Smooth muscle cell (in vitro differentiated cells): ENCODE results near the gene RASIP1. TPM values are rescaled to one million over a fixed set of nuclear protein-coding genes. Genes with fewer than 3 reads are reported as not detected.

Experiments used
- DNase-seq: peaks from one replicate; lab custom pipeline; 2025; ENCODE audit not compliant: unreplicated experiment; lab: John Stamatoyannopoulos, UW
- H2AFZ ChIP-seq: fragments of 200-600 bp; sonication (generic); 2 replicates; pipeline ENCODE4 v1.6.0; 2016; ENCODE audit warnings: antibody characterized with exemption, low read depth, mild to moderate bottlenecking
- H3F3A ChIP-seq: fragments of 200-600 bp; sonication (generic); 2 replicates; pipeline ENCODE4 v1.6.0; 2017; ENCODE audit warnings: antibody characterized with exemption, low read depth
- H3K27ac ChIP-seq: fragments of 200-600 bp; sonication (generic); 2 replicates; pipeline ENCODE4 v1.5.1; 2016; ENCODE audit warnings: low read depth, mild to moderate bottlenecking
- H3K27me3 ChIP-seq: fragments of 200-600 bp; sonication (generic); 2 replicates; pipeline ENCODE4 v1.6.1; 2016; ENCODE audit warnings: low read depth, mild to moderate bottlenecking
- H3K36me3 ChIP-seq: fragments of 200-600 bp; sonication (generic); 2 replicates; pipeline ENCODE4 v1.5.1; 2016; ENCODE audit warnings: low read depth
- H3K4me1 ChIP-seq: fragments of 200-600 bp; sonication (generic); 2 replicates; pipeline ENCODE4 v1.5.1; 2016; ENCODE audit warnings: low read depth
- H3K4me2 ChIP-seq: fragments of 200-600 bp; sonication (generic); 2 replicates; pipeline ENCODE4 v1.6.0; 2016; ENCODE audit warnings: mild to moderate bottlenecking
- H3K4me3 ChIP-seq: fragments of 200-600 bp; sonication (generic); 2 replicates; pipeline ENCODE4 v1.5.1; 2016; ENCODE audit warnings: mild to moderate bottlenecking
- H3K79me2 ChIP-seq: fragments of 200-600 bp; sonication (generic); 2 replicates; pipeline ENCODE4 v1.6.0; 2016; ENCODE audit warnings: low read depth, mild to moderate bottlenecking
- H3K9ac ChIP-seq: fragments of 200-600 bp; sonication (generic); 2 replicates; pipeline ENCODE4 v1.6.0; 2016; ENCODE audit warnings: low read depth
- H3K9me3 ChIP-seq: fragments of 200-600 bp; sonication (generic); replicated peaks from 2 replicates; pipeline ENCODE4 v1.5.1; 2016; ENCODE audit warnings: low read depth
- H4K20me1 ChIP-seq: fragments of 200-600 bp; sonication (generic); 2 replicates; pipeline ENCODE4 v1.6.0; 2016; ENCODE audit warnings: low read depth
- CTCF ChIP-seq: fragments of 200-600 bp; sonication (generic); IDR thresholded peaks from 2 replicates; pipeline ENCODE4 v1.5.1; 2017; ENCODE audit warnings: borderline replicate concordance, mild to moderate bottlenecking, antibody characterized with exemption; ENCODE audit not compliant: insufficient read depth, poor library complexity, severe bottlenecking
- WGBS: methylation state at CpG from one replicate; pipeline ENCODE4 v1.1.7; 2016; ENCODE audit warnings: low lambda C conversion rate; 5-methylcytosine and 5-hydroxymethylcytosine counted together
- polyA plus RNA-seq: library from polyadenylated mRNA; unstranded; fragments of >200 nt; fragmentation: Nextera tagmentation; extraction: Ambion mirVana; gene quantifications from 2 replicates; pipeline ENCODE4 v1.2.1, GENCODE V29; 2016
- total RNA-seq: library from RNA; depleted of rRNA; stranded (reverse); fragments of >200 nt; gene quantifications from 2 replicates; pipeline ENCODE4 v1.2.3, GENCODE V29; 2014

Gene RASIP1
- total and polyA plus RNA-seq, 2 experiments from 2014 or later = 0.81 to 3.5 TPM

GRCh38 chr19:48739404-48740163 lies 826 bp downstream of the RASIP1 start:
- 20% methylated on average over 42 of the region's 51 CpGs for WGBS
- Histone ChIP-seq H3F3A (no peaks in the 10 kb centered on the region), H2AFZ (peak overlapping the region; percentile 75), H3K9me3 (no peaks in the 10 kb centered on the region), H3K9ac (no peak overlapping the region), H3K4me3 (peak overlapping the region; percentile 55), H3K27ac (no peak overlapping the region), H3K27me3 (no peaks in the 10 kb centered on the region), H3K4me2 (peak overlapping the region; percentile 95), H3K4me1 (peaks cover 9% of the 10 kb centered on the region), H4K20me1 (no peaks in the 10 kb centered on the region), H3K79me2 (no peaks in the 10 kb centered on the region), H3K36me3 (no peaks in the 10 kb centered on the region)
- no peak for TF ChIP-seq CTCF
- no peak for DNase-seq

- H3K36me3 ChIP-seq = no peaks in the 10 kb centered on the region
- WGBS = 4% methylated on average over 68 of the region's 96 CpGs
- H4K20me1 ChIP-seq = no peaks in the 10 kb centered on the region
- DNase-seq = peak; percentile 94
- no peak overlapping the region for H3K9ac ChIP-seq
- no peaks in the 10 kb centered on the region for H3K79me2 ChIP-seq
- H3F3A ChIP-seq = no peaks in the 10 kb centered on the region
- peak overlapping the region; percentile 95 for H3K4me2 ChIP-seq
- peak overlapping the region; percentile 75 for H2AFZ ChIP-seq
- H3K9me3 ChIP-seq = no peaks in the 10 kb centered on the region
- no peaks in the 10 kb centered on the region for H3K27me3 ChIP-seq
- no peak overlapping the region for H3K27ac ChIP-seq
- H3K4me1 ChIP-seq = peaks cover 9% of the 10 kb centered on the region
- peak overlapping the region; percentile 55 for H3K4me3 ChIP-seq
- TF ChIP-seq CTCF = peak; percentile 15
These were observed 1.6 kb downstream of the RASIP1 start for GRCh38 chr19:48738557-48739403.

GRCh38 chr19:48737360-48737998 lies 2.9 kb downstream of the RASIP1 start:
- H3K79me2 ChIP-seq = no peaks in the 10 kb centered on the region

More at GRCh38 chr19:48737360-48737998, 2.9 kb downstream of the RASIP1 start:
- Histone ChIP-seq H3K9me3 (no peaks in the 10 kb centered on the region), H3K9ac (no peak overlapping the region), H3K4me3 (no peak overlapping the region), H3K4me1 (peaks cover 9% of the 10 kb centered on the region), H3K27me3 (no peaks in the 10 kb centered on the region), H3F3A (no peaks in the 10 kb centered on the region), H3K4me2 (no peak overlapping the region), H2AFZ (no peak overlapping the region), H3K27ac (no peak overlapping the region), H4K20me1 (no peaks in the 10 kb centered on the region), H3K36me3 (no peaks in the 10 kb centered on the region)
- no peak for TF ChIP-seq CTCF
- no peak for DNase-seq
- WGBS = 66% methylated on average over 21 of the region's 22 CpGs
